H9 (cell line): Measurements from ENCODE around the gene TSSK2. TPM values are rescaled to one million over a fixed set of nuclear protein-coding genes. Genes with fewer than 3 reads are reported as not detected.

Experiments
- DNase-seq: peaks from one replicate; pipeline ENCODE4 v3.0.0-alpha.2; 2017
- H2AFZ ChIP-seq: one replicate; pipeline ENCODE4 v1.6.1; 2013; ENCODE audit warnings: mild to moderate bottlenecking, low read length, control low read depth, moderate library complexity
- H2AK5ac ChIP-seq: 2 replicates; pipeline ENCODE4 v1.6.1; 2013; ENCODE audit warnings: low read length, control low read depth, mixed read lengths; ENCODE audit not compliant: insufficient read length
- H2BK120ac ChIP-seq: one replicate; pipeline ENCODE4 v1.6.1; 2013; ENCODE audit warnings: low read depth, mild to moderate bottlenecking, low read length, control low read depth, inconsistent platforms; ENCODE audit not compliant: poor library complexity, severe bottlenecking
- H2BK12ac ChIP-seq: 2 replicates; pipeline ENCODE4 v1.6.1; 2013; ENCODE audit warnings: low read length, control low read depth, mixed read lengths, low read depth; ENCODE audit not compliant: insufficient read length
- H2BK15ac ChIP-seq: 2 replicates; pipeline ENCODE4 v1.6.1; 2013; ENCODE audit warnings: low read depth, low read length, control low read depth
- H2BK20ac ChIP-seq: one replicate; pipeline ENCODE4 v1.6.1; 2013; ENCODE audit warnings: low read depth, mild to moderate bottlenecking, low read length, control low read depth, inconsistent platforms; ENCODE audit not compliant: poor library complexity, severe bottlenecking
- H2BK5ac ChIP-seq: 2 replicates; pipeline ENCODE4 v1.6.1; 2013; ENCODE audit warnings: low read length, control low read depth, mixed read lengths; ENCODE audit not compliant: insufficient read length
- H3K14ac ChIP-seq: 2 replicates; pipeline ENCODE4 v1.6.1; 2013; ENCODE audit warnings: low read length, control low read depth; ENCODE audit not compliant: insufficient read depth
- H3K18ac ChIP-seq: 2 replicates; pipeline ENCODE4 v1.6.1; 2013; ENCODE audit warnings: low read depth, mild to moderate bottlenecking, mixed read lengths, low read length, control low read depth; ENCODE audit not compliant: insufficient read length
- H3K23ac ChIP-seq: 2 replicates; pipeline ENCODE4 v1.6.1; 2013; ENCODE audit warnings: low read length, control low read depth, mixed read lengths, low read depth; ENCODE audit not compliant: insufficient read length
- H3K23me2 ChIP-seq: 2 replicates; pipeline ENCODE4 v1.6.1; 2013; ENCODE audit warnings: low read depth, mild to moderate bottlenecking, mixed read lengths, low read length, control low read depth; ENCODE audit not compliant: insufficient read length, poor library complexity, severe bottlenecking
- H3K27ac ChIP-seq: 2 replicates; pipeline ENCODE4 v1.5.1; 2013; ENCODE audit warnings: low read length, control low read depth, mixed read lengths, low read depth; ENCODE audit not compliant: insufficient read length
- H3K27me3 ChIP-seq: 2 replicates; pipeline ENCODE4 v1.6.1; 2013; ENCODE audit warnings: low read length, control low read depth, inconsistent platforms; ENCODE audit not compliant: insufficient read depth
- H3K4ac ChIP-seq: 2 replicates; pipeline ENCODE4 v1.6.1; 2013; ENCODE audit warnings: low read depth, mild to moderate bottlenecking, control low read depth, inconsistent platforms, low read length, moderate library complexity
- H3K4me1 ChIP-seq: 2 replicates; pipeline ENCODE4 v1.6.1; 2013; ENCODE audit warnings: low read length, control low read depth, inconsistent platforms; ENCODE audit not compliant: insufficient read depth
- H3K4me2 ChIP-seq: 2 replicates; pipeline ENCODE4 v1.6.1; 2013; ENCODE audit warnings: low read length, control low read depth, mixed read lengths; ENCODE audit not compliant: insufficient read length, insufficient read depth
- H3K56ac ChIP-seq: 2 replicates; pipeline ENCODE4 v1.6.1; 2013; ENCODE audit warnings: low read depth, mild to moderate bottlenecking, mixed read lengths, low read length, control low read depth; ENCODE audit not compliant: insufficient read length
- H3K79me1 ChIP-seq: 2 replicates; pipeline ENCODE4 v1.6.1; 2013; ENCODE audit warnings: low read depth, mild to moderate bottlenecking, moderate library complexity, low read length, control low read depth, inconsistent platforms; ENCODE audit not compliant: insufficient read depth, poor library complexity, severe bottlenecking
- H3K79me2 ChIP-seq: 2 replicates; pipeline ENCODE4 v1.6.1; 2013; ENCODE audit warnings: low read length, control low read depth, inconsistent platforms; ENCODE audit not compliant: insufficient read depth
- H3K9ac ChIP-seq: 2 replicates; pipeline ENCODE4 v1.6.1; 2013; ENCODE audit warnings: low read length, control low read depth, mixed read lengths; ENCODE audit not compliant: insufficient read length; ENCODE audit errors: extremely low read depth
- H3K9me3 ChIP-seq: one replicate; pipeline ENCODE4 v1.6.1; 2013; ENCODE audit warnings: low read depth, low read length, inconsistent platforms; ENCODE audit not compliant: control insufficient read depth
- H3T11ph ChIP-seq: one replicate; pipeline ENCODE4 v1.6.1; 2013; ENCODE audit warnings: mild to moderate bottlenecking, low read length, control low read depth, inconsistent platforms
- H4K20me1 ChIP-seq: one replicate; pipeline ENCODE4 v1.6.1; 2013; ENCODE audit not compliant: control insufficient read depth, insufficient read length, insufficient read depth
- H4K5ac ChIP-seq: 2 replicates; pipeline ENCODE4 v1.6.1; 2013; ENCODE audit warnings: low read depth, mild to moderate bottlenecking, mixed read lengths, low read length, control low read depth; ENCODE audit not compliant: insufficient read length
- H4K8ac ChIP-seq: replicated peaks from 2 replicates; pipeline ENCODE4 v1.6.1; 2013; ENCODE audit warnings: low read length, control low read depth, mixed read lengths, low read depth; ENCODE audit not compliant: insufficient read length
- H4K91ac ChIP-seq: 2 replicates; pipeline ENCODE4 v1.6.1; 2013; ENCODE audit warnings: low read depth, mild to moderate bottlenecking, moderate library complexity, mixed read lengths, low read length, control low read depth; ENCODE audit not compliant: insufficient read length
- H3K27ac Mint-ChIP-seq, 3 experiments: 2 replicates in 2 of 3; 3 replicates in 1 of 3; pipeline ENCODE4 v1.8.0; 2020 to 2021; ENCODE audit warnings: mixed read lengths in 3 of 3, mild to moderate bottlenecking in 1 of 3, moderate library complexity in 1 of 3
- H3K27me3 Mint-ChIP-seq: 2 replicates; pipeline ENCODE4 v1.8.0; 2021; ENCODE audit warnings: low read depth, mild to moderate bottlenecking, moderate library complexity, mixed read lengths
- H3K36me3 Mint-ChIP-seq, 3 experiments: 2 replicates in 2 of 3; 3 replicates in 1 of 3; pipeline ENCODE4 v1.8.0; 2020 to 2021; ENCODE audit warnings: low read depth in 3 of 3, mixed read lengths in 3 of 3; ENCODE audit not compliant: insufficient read depth in 1 of 3
- H3K4me1 Mint-ChIP-seq, 2 experiments: 2 replicates each; pipeline ENCODE4 v1.8.0; 2020; ENCODE audit warnings: mixed read lengths in 2 of 2
- H3K4me3 Mint-ChIP-seq, 2 experiments: 2 replicates in 1 of 2; 3 replicates in 1 of 2; pipeline ENCODE4 v1.8.0; 2020 to 2021; ENCODE audit warnings: mild to moderate bottlenecking in 2 of 2, mixed read lengths in 2 of 2, moderate library complexity in 1 of 2
- H3K9me3 Mint-ChIP-seq, 2 experiments: 2 replicates in 1 of 2; 3 replicates in 1 of 2; pipeline ENCODE4 v1.8.0; 2020; ENCODE audit warnings: mild to moderate bottlenecking in 2 of 2, mixed read lengths in 2 of 2, moderate library complexity in 1 of 2
- WGBS: extraction: QIAGEN DNeasy Blood & Tissue Kit; methylation state at CpG from one replicate; pipeline ENCODE4 v1.1.7; 2013; ENCODE audit warnings: missing lambda C conversion rate, low lambda C conversion rate, mixed read lengths; ENCODE audit not compliant: insufficient read length; ENCODE audit errors: extremely low coverage; 5-methylcytosine and 5-hydroxymethylcytosine counted together
- total RNA-seq: library from RNA; stranded (reverse); gene quantifications from 2 replicates; pipeline ENCODE4 v1.2.1, GENCODE V29; 2021
- TF ChIP-seq, protein P1 (sequence below): fragments of 200-600 bp; sonication (generic); conservative IDR thresholded peaks from 3 replicates; pipeline ENCODE4 v1.8.0; 2021; ENCODE audit warnings: antibody characterized with exemption, mild to moderate bottlenecking

The TSSK2 gene
- total RNA-seq, 1 experiment from 2014 or later: not detected

DNA sequence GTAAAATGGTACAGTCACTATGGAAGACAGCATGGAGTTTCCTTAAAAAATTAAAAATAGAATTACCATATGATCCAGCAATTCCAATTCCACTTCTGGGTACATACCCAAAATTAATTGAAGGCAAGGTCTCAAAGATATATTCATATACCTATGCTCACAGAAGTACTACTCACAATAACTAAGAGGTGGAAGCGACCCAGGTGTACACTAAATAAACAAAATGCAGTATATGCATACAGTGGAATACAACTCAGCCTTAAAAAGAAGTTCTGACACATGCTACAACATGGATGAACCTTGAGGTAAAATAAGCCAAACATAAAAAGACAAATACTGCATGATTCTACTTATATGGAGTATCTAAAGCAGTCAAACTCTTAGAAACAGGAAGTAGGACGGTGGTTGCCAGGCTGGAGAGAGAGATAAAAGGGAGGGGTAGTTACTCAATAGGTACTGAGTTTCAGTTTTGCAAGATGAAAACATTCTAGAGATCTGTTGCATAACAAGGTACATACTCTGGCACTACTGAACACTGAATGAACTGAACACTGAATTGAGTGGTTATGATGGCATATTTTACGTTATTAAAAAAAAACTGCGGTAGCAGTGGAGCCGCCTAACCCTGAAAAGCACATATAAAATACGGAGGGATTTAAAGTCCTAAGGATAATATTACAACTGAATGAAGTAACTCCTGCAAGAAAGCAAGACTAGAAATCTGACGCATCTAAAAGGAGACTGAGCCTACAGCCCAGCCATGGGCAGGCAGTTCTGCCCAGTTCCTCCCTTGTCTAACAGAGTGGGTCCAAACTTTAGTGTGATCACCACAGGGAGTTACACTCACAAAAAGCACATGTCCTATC, 21.7 kb upstream of the TSSK2 start:
- H3K4me3 Mint-ChIP-seq: no peak overlapping the region

More for the DNA sequence above, 21.7 kb upstream of the TSSK2 start:
- no peak overlapping the region for H3K27ac ChIP-seq
- H4K20me1 ChIP-seq: peaks cover 2% of the 10 kb centered on the region
- H4K5ac ChIP-seq: no peak overlapping the region
- H2BK120ac ChIP-seq: no peak overlapping the region
- no peak overlapping the region for H3K23ac ChIP-seq
- no peak overlapping the region for H4K91ac ChIP-seq
- no peak overlapping the region for H2AK5ac ChIP-seq
- no peaks in the 10 kb centered on the region for H3K23me2 ChIP-seq
- H3K4ac ChIP-seq: no peak overlapping the region
- Mint-ChIP-seq H3K36me3 (0 out of 7 replicates have a peak, but pooled peaks cover 0 to 4% (median 1%) of the 10 kb centered on the region in 3 experiments), H3K27me3 (no peaks in the 10 kb centered on the region), H3K9me3 (no peaks in the 10 kb centered on the region), H3K4me1 (peaks cover 23 to 25% of the 10 kb centered on the region in 2 experiments), H3K27ac (peak overlapping the region in 1 of 3 experiments; percentile 3; a peak in 1 of 7 replicates)
- H3K18ac ChIP-seq: no peak overlapping the region
- no peak overlapping the region for H2BK12ac ChIP-seq
- H3K14ac ChIP-seq: no peak overlapping the region
- H2AFZ ChIP-seq: no peak overlapping the region
- H2BK20ac ChIP-seq: no peak overlapping the region
- DNase-seq: no peak
- no peak overlapping the region for H2BK15ac ChIP-seq
- H3K4me2 ChIP-seq: no peak overlapping the region
- no peak overlapping the region for H3T11ph ChIP-seq
- peaks cover 8% of the 10 kb centered on the region; the same call in 1 of the 2 replicates for H3K4me1 ChIP-seq
- no CpG with 5 or more reads among the region's 7 CpGs for WGBS
- H3K56ac ChIP-seq: no peak overlapping the region
- no peak overlapping the region for H4K8ac ChIP-seq
- H3K27me3 ChIP-seq: no peaks in the 10 kb centered on the region
- TF ChIP-seq, protein P1, sequence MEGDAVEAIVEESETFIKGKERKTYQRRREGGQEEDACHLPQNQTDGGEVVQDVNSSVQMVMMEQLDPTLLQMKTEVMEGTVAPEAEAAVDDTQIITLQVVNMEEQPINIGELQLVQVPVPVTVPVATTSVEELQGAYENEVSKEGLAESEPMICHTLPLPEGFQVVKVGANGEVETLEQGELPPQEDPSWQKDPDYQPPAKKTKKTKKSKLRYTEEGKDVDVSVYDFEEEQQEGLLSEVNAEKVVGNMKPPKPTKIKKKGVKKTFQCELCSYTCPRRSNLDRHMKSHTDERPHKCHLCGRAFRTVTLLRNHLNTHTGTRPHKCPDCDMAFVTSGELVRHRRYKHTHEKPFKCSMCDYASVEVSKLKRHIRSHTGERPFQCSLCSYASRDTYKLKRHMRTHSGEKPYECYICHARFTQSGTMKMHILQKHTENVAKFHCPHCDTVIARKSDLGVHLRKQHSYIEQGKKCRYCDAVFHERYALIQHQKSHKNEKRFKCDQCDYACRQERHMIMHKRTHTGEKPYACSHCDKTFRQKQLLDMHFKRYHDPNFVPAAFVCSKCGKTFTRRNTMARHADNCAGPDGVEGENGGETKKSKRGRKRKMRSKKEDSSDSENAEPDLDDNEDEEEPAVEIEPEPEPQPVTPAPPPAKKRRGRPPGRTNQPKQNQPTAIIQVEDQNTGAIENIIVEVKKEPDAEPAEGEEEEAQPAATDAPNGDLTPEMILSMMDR: no peak
- H3K9ac ChIP-seq: no peak overlapping the region
- H3K79me1 ChIP-seq: peaks cover 4% of the 10 kb centered on the region
- H3K9me3 ChIP-seq: no peaks in the 10 kb centered on the region
- no peak overlapping the region for H2BK5ac ChIP-seq
- peaks cover 22% of the 10 kb centered on the region; the same call in 1 of the 2 replicates for H3K79me2 ChIP-seq
